Measurements from ENCODE around the gene THSD7A. TPM values are rescaled to one million over a fixed set of nuclear protein-coding genes. Genes with fewer than 3 reads are reported as not detected.
A peak's percentile ranks its signal among the peaks of the same experiment; 100 is the strongest.

Gene THSD7A
- total RNA-seq, 1 donor from 2014 or later = 8.0 TPM

DNA sequence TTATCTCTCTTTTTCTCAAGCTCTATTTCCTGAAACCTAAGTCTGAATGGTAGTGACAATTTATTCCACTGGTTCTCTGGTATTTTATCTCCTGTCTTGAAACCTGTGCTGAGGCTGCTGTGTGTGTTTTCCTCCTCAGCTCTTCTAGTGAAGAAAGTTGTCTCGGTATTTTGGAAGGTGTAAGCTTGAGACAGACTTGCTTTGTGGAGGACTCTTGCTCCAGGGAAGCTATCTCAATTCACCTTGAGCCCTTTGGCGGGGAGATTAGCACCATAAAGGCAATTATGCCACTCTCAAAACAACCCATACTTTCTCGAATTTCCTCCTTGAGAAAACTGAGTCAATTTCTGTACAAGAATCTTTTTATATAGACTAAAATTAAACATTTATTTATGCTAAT is 141.6 kb downstream of the THSD7A start:
- H3K27me3 ChIP-seq = no peaks in the 10 kb centered on the region
- TF ChIP-seq, protein P1, sequence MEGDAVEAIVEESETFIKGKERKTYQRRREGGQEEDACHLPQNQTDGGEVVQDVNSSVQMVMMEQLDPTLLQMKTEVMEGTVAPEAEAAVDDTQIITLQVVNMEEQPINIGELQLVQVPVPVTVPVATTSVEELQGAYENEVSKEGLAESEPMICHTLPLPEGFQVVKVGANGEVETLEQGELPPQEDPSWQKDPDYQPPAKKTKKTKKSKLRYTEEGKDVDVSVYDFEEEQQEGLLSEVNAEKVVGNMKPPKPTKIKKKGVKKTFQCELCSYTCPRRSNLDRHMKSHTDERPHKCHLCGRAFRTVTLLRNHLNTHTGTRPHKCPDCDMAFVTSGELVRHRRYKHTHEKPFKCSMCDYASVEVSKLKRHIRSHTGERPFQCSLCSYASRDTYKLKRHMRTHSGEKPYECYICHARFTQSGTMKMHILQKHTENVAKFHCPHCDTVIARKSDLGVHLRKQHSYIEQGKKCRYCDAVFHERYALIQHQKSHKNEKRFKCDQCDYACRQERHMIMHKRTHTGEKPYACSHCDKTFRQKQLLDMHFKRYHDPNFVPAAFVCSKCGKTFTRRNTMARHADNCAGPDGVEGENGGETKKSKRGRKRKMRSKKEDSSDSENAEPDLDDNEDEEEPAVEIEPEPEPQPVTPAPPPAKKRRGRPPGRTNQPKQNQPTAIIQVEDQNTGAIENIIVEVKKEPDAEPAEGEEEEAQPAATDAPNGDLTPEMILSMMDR (IDR thresholded peaks at IDR 0.05) = no peak
- no peaks in the 10 kb centered on the region for H3K4me1 ChIP-seq
- ATAC-seq (no peak), DNase-seq (no peak)
- H3K9me3 ChIP-seq = no peaks in the 10 kb centered on the region
- no peak overlapping the region for H3K4me3 ChIP-seq
- H3K36me3 ChIP-seq = no peaks in the 10 kb centered on the region
- no peak overlapping the region for H3K27ac ChIP-seq
- intact Hi-C loops (cut with DNase I) = no loop called here

DNA sequence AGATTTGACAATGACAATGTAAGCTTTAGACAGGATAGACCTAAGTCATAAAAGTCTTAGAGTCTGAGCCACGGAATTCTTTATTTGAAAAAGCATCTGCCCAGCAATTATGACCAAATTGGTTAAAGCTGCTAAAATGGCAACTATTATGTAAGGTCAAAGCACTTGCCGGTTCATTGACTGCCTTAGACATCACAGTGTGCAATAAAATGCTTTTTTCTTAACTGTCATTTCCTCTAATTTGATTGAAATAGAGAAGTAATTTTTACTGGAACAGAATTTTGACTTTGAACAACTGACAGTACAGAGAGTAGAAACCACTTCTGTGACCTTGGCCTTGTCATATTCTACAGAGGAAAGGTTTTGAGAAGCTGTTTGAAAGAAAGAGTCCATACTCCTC is 142.9 kb downstream of the THSD7A start:
- no peak for ATAC-seq
- no peak overlapping the region for H3K27ac ChIP-seq
- H3K36me3 ChIP-seq = no peaks in the 10 kb centered on the region
- TF ChIP-seq, protein P1 (IDR thresholded peaks at IDR 0.05) = no peak
- H3K4me3 ChIP-seq = no peak overlapping the region
- intact Hi-C loops (cut with DNase I) = no loop called here
- H3K4me1 ChIP-seq = no peaks in the 10 kb centered on the region
- no peaks in the 10 kb centered on the region for H3K9me3 ChIP-seq
- no peak for DNase-seq
- no peaks in the 10 kb centered on the region for H3K27me3 ChIP-seq

DNA sequence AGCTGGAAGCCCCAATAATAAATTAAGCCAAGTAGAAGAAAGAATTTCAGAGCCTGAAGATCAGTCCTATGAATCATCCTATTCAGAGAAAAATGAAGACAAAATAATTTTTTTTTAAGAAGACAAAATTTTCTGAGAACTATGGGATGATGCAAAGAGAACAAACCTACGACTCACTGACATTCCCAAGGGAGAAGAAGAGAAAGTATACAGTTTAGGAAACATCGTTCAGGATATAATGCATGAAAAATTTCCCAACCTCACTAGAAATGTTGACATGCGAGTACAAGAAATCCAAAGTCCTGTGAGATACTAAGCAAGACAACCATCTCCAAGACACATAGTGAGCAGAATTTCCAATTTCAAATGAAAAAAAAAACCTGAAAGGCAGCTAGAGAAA is 150.5 kb downstream of the THSD7A start:
- intact Hi-C loops (cut with DNase I) = no loop called here
- Histone ChIP-seq H3K4me3 (no peak overlapping the region), H3K36me3 (no peaks in the 10 kb centered on the region), H3K9me3 (no peaks in the 10 kb centered on the region), H3K4me1 (no peaks in the 10 kb centered on the region), H3K27me3 (no peaks in the 10 kb centered on the region), H3K27ac (no peak overlapping the region)
- TF ChIP-seq, protein P1 (IDR thresholded peaks at IDR 0.05) = no peak
- no peak for DNase-seq
- no peak for ATAC-seq

DNA sequence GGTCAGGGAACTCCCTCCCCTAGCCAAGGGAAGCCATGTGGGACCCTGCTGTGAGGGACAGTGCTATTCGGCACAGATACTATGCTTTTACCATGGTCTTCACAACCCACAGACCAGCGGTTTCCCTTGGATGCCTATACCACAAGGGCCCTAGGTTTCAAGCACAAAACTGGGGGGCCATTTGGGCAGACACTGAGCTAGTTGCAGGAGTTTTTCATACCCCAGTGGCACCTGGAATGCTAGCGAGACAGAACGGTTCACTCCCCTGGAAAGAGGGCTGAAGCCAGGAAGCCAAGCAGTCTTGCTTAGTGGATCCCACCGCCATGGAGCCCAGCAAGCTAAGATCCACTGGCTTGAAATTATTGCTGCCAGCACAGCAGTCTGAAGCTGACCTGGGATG is 156.8 kb downstream of the THSD7A start:
- TF ChIP-seq, protein P1 (IDR thresholded peaks at IDR 0.05) = no peak
- Histone ChIP-seq H3K36me3 (no peaks in the 10 kb centered on the region), H3K4me3 (no peak overlapping the region), H3K9me3 (no peaks in the 10 kb centered on the region), H3K27ac (no peak overlapping the region), H3K4me1 (no peaks in the 10 kb centered on the region), H3K27me3 (no peaks in the 10 kb centered on the region)
- intact Hi-C loops (cut with DNase I) = no loop called here
- ATAC-seq (no peak), DNase-seq (peak; percentile 26)

DNA sequence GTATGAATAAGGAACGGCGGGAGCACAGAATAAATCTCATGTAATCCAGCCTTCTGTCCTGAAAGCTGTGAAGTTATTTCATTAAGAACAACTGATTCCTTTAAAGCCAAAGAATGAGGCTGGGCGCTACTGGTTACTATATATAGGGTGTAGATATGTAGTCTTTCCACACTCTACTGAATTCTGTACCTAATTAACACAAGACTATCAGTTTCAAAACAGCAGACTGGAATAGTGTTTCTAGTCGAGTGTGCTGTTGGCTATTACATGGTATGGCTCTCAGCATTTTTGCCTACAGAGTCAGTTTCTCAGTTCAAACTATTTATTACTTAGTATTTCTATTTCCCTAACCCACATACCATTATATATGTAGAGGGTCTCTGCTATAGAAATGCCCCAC is 163.3 kb downstream of the THSD7A start:
- Histone ChIP-seq H3K4me3 (no peak overlapping the region), H3K27ac (no peak overlapping the region), H3K36me3 (no peaks in the 10 kb centered on the region), H3K4me1 (no peaks in the 10 kb centered on the region), H3K9me3 (no peaks in the 10 kb centered on the region), H3K27me3 (no peaks in the 10 kb centered on the region)
- no peak for ATAC-seq
- TF ChIP-seq, protein P1 (IDR thresholded peaks at IDR 0.05) = no peak
- DNase-seq = no peak
- intact Hi-C loops (cut with DNase I) = no loop called here

DNA sequence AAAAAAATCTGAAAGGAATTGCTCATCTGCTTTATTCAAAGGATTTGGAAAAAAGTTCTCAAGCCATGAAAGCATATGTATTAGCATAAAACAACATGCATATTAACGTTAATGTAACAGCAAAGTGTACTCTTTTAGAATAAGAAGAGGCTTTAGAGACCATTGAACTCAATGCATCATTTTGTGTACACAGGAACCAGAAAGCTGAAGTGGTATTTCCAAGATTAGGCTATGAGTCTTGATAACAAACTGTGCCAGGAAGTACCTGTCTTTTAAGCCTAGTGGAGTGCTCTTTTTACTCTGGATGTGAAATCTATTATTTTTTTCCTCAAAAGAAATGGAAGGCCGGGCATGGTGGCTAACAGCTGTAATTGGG is 164.2 kb downstream of the THSD7A start:
- DNase-seq = no peak
- intact Hi-C loops (cut with DNase I) = no loop called here
- no peaks in the 10 kb centered on the region for H3K27me3 ChIP-seq
- TF ChIP-seq, protein P1 (IDR thresholded peaks at IDR 0.05) = no peak
- H3K4me3 ChIP-seq = no peak overlapping the region
- no peaks in the 10 kb centered on the region for H3K9me3 ChIP-seq
- H3K36me3 ChIP-seq = no peaks in the 10 kb centered on the region
- peak; percentile 89 for ATAC-seq
- no peak overlapping the region for H3K27ac ChIP-seq
- H3K4me1 ChIP-seq = no peaks in the 10 kb centered on the region
